NK-92 (cell line): ENCODE results near the gene LRP2.
"Not testable (repeated sequence)": the region's sequence is repeated elsewhere in the genome, so short reads cannot be mapped to it uniquely, and the experiment has no call there.

Experiments
- DNase-seq: peaks from one replicate; lab custom pipeline; 2025; ENCODE audit not compliant: unreplicated experiment; lab: John Stamatoyannopoulos, UW

LRP2 gene

DNA sequence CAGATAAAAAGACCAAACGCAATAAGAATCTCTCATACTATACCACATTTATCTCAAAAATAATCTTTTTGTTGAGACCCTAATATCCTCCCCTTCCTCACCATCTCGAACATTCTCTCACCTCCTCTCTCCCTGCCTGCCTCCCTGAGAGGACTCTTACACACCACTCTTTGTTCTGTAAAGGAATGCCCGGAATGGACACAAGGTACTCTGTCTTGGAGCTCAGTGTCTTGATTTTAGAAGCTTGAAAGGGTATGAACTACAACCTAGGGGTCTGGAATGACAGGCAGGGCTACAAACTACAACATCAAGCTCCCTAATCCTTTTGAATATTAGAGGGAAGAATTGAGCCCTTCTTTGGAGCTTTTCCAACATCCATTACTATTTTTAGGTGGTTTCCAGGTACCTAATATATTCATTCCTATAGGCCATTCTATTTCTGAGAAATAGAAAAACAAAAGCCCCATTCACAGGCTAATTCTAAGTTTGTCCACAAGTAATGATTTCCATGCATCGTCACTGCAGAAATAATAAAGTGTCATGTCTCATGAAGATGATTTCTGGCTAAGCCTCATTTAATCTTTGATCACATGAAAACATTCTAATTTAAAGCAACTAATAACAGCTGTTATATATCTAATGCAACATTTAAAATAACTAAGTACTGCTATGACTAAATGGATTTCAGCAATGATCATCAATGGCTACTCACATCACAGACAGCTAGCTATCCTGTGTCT is 60.6 kb downstream of the LRP2 start:
- DNase-seq, result no peak

DNA sequence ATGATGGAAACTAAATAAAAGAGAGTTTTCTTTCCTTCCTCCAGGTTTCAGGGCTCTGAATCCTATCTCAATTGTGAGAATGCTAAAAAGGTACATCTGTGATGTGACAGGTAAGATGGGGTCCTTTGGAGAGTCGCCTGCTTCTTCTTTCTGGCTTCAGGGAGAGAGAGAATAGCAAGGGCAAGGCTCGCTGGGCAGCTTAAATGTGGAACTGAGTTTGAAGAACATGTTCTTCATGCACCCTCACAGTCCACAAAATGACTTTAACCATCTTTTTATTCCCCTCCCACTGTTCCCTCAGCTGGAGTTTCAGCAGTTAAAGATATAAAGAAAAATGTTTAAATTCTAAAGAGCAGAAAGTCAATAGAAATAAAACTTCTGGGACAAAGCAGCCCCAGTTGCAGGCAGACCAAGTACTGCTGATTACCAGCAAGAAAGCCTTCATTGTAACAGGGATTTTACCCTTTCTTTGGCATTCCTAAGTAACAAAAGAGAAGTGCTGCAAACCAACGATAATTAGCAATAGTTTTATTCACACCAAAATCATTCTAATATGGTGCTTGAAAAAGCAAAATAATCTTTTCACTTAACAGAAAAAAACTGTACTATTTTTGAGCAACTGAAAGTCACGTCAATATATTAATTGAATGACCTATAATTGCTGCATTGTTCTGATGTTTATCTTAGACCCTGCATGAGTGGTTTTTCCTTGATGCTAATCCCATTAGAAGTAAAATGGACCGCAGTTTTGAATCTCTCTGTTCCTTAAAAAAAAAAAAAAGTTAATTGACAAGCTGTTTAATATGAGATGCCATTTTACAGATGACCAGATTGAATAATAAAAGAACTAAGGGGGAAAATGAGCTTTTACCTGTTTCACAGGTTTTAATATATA is 61.5 kb downstream of the LRP2 start:
- DNase-seq, result no peak

DNA sequence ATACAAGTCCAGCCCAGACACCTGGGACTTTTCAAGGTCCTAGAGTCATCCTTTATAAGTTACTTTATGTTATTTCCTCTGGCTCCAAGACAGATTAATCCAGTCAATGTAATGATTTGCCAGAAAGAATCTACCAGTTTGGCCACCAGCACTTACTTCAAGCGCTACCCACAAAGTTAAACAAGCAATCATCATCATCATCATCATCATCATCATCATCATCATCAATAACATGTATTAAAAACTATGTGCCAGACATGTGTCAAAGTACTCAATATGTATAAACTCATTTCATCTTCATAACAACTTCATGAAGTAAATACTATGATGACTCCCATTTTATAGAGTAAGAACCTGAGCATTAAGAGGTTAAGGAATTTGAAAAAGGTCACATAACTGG is 64.3 kb downstream of the LRP2 start:
- DNase-seq, result no peak

DNA sequence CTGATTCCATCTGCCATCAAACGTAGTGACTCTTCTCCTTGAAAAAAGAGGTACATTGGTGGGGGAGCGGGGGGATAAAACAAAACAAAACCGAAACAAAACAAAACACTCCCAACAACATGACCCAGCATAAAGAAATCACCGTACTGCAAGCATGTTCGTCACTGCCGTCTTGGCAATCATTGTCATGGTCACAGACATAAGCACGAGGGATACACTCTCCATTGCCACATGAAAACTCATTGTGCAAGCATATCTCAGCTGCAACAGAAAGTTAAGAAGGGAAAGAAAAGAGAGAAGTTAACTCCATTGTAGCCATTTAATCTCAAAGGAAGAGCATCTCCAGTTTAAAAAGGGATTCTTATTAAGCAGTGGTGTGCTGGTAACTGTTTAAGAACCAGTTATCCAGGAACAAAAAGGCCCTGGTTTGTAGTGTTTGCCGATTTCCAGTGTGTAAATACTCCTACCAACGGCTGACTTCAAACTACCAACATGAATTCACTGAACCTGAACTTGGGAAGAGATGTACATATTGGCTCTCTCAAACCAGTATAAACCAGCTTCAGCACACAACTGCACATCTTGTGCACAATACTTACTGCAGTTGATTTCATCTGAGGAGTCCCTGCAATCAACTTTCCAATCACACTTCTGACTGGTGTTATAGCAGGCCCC is 68.2 kb downstream of the LRP2 start:
- no peak for DNase-seq

DNA sequence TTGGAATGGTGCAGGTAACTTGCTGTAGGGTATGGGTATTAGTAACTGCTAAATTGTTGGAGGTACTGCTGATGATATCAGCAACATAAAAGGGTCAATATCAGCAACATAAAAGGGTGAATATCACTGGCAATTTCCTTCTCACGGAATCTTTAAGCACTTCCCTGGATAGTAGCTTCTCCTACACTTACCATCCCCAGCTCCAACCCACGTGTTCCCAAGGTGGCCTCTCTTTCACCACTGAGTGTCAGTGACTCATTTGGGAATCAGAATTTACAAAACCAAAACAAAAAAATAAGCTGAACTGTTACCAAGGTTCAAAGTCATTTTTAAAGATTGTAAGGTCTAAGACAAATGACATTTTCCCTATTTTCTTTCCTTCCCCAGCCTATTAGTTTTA is 70.8 kb downstream of the LRP2 start:
- no peak for DNase-seq

DNA sequence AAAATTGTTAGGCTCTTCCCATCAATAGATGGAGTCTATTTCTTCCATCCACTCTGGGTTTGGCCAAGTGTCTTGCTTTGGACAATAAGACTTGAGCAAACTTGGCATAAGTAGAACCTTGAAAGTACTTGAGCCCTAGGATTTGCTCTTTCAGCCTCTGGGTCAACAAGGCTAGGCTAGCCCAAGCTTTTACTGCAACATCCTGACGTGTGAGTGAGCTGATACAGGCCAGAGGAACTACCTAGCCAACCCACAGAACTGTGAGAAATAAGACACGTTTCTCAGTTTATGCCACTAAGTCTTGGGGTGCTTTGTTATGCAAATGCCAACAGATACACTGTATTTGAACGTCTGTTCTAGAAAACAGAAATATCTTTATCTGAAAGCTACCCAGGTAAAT is 71.9 kb downstream of the LRP2 start:
- no peak for DNase-seq

DNA sequence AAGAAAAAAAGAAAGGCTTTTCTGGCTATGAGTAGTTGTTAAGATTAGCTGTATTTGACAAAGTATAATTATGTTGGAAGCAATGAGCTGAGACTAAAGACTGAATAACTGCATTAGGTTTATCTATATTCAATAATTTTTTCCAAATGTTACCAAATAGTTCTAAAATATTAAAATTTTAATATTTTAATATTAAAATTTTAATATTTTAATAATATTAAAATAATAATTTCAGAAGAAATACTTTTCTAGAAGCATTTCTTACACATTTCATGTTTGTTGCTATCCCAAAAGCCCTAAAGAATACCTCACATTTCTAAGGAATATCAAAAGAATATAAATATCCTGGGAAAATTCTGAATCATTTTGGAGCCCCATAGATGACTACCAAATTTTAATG is 74.7 kb downstream of the LRP2 start:
- no peak for DNase-seq

DNA sequence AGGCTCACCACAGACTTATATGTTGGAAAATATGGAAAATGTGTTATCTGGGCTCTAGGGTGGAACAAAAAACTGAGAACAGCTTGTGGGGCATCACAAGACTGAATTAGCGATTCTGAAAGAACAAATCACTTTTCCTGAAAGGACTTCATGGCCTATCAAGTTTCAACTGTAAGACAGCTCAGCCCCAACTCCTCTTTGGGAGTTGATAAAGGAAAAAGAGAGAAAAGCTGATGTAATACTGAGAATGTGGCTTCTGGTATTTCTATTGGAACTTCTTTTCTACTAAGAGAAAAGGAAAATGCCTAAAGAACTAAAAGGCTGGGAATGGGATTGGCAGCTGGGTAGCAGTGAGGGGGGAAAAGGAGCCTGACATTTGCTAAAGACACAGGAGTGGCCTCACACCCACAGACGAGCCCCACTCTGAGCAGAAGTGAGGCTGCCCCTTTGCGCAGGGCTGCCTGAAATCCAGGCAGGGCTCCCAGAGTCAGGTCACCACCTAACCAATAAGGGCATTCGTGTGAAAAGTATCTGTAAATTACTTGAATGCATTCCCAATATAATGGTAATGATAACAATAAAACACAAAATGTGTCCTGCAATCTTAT is 75.6 kb downstream of the LRP2 start:
- no peak for DNase-seq

DNA sequence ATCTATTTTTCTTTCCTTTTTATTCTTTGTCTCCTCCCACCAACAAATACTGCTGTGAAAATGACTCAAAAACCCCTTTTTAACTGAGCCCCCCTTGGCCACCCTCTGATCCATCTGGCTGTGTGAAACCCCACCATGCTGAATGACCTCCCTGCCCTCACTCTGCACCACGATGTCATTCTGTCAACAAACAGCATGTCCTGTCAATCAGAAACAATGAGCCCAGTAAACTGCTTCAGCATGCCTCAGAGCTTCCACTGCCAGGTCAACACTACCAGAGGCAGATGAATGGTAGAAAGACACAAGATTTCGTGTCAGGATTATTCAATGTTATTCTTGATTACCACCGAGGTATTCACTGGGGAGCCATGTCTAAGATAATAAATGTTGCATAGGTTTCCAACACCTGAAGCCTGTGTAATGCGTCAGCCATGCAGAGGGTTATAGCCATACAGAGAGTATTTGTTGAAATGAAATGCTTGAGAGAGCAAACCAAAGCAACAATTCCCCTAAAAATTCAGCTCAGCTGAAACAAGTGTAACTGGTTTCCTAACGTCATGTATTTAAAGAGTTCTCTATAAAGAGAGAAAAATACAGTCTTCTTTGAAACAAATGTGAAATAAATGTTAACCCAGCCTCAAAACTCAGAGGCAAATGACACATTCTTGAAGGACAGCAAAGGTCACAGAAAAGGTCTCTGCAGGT is 76.7 kb downstream of the LRP2 start:
- no peak for DNase-seq

DNA sequence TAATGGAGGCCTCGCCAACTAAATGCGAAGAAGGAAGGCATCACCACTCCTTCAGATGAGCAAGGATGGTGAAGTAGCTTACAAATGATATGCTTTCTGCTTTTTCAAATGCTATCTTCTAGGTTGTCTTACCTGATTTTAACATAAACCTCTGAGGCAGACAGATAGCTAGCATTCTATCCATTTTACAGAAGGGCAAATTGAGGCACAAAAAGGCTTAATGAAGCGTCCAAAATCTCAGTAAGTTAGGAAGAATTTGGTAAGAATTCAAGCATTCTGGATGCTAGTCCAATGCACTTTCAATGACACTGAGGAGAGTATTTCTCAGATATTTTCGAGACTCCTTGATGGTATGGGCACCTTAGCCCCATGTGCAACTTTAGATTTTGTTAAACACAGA is 81.8 kb downstream of the LRP2 start:
- no peak for DNase-seq

DNA sequence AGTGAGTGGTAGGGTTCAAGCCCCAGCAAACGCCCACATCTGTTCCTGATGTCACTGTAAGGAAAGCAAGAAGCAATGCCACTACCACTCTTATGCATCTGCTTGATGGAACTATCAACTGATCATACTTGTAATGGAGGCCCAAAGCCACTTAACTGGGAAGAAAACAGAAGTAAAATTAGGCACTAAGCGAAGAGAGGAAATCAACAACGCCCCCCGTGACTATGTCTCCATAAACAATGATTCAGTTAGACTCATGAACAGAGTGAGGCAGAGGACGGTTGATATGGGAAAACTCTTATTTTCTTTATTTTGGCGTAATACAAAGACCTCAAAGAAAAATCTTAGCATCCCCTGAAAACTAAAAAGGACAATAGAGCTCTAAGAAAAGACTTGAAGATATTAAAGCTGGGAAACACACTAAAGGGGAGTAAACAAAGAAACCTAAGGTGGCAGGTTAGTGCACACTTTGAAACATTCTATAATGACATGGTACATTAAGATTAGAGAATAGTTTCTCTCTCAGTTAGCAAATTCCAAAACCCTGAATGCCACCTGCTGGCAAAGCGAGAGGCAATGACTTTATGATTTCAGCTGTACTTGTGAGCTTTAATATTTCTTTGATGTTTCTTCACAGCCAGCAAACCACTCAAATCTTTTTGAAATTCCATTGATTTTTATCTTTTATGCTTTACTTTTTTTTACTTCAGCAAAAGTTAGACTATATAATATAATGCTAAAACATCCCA is 86.5 kb downstream of the LRP2 start:
- DNase-seq, result no peak

DNA sequence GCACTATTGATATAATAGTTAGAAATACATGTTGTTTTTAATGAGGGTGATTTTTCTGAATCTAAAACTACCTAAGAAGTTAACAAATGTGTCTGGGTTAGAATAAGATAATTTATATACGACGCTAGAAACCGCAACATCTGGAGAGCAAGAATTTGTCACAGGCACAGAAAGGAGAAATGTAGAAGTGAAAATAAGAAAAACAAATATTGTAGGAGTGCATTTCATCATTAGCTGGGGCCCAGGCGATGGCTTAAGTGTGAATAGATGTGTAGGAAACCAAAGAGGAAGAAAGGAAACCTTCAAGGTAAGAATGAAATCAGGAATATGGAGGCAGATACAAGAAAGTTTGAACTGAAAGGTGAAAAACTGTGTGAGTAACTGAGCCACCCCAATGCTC is 90.3 kb downstream of the LRP2 start:
- no peak for DNase-seq

DNA sequence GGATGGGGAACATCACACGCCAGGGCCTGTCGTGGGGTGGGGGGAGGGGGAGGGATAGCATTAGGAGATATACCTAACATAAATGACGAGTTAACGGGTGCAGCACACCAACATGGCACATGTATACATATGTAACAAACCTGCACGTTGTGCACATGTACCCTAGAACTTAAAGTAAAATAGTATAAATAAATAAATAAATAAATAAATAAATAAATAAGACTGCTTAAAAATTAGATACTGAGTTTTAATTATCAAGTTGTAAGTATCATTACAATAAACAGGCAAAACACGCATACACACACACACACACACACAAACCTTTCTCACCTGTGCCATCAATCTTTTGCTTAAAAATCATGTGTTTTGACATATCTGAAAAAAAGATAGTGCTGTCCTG is 91.8 kb downstream of the LRP2 start:
- DNase-seq, result not testable (repeated sequence)

DNA sequence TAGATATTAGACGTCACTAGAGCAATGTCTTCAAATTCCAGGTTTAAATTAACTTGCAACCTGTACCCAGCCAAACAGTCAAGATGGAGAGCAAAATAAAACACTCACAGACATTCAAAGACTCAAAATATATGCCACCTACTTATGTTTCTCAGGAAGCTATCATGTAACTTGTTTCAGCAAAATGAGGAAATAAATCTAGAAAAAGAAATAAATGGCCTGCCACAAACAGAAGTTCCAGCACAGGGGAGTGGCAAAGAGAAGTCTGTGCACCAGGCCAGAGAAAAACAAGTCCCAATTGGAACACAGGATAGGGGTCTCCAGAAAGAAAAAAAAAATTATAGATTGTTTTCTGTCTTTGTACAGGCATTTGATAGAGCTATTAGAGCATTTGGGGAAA is 96.7 kb downstream of the LRP2 start:
- DNase-seq, result no peak

DNA sequence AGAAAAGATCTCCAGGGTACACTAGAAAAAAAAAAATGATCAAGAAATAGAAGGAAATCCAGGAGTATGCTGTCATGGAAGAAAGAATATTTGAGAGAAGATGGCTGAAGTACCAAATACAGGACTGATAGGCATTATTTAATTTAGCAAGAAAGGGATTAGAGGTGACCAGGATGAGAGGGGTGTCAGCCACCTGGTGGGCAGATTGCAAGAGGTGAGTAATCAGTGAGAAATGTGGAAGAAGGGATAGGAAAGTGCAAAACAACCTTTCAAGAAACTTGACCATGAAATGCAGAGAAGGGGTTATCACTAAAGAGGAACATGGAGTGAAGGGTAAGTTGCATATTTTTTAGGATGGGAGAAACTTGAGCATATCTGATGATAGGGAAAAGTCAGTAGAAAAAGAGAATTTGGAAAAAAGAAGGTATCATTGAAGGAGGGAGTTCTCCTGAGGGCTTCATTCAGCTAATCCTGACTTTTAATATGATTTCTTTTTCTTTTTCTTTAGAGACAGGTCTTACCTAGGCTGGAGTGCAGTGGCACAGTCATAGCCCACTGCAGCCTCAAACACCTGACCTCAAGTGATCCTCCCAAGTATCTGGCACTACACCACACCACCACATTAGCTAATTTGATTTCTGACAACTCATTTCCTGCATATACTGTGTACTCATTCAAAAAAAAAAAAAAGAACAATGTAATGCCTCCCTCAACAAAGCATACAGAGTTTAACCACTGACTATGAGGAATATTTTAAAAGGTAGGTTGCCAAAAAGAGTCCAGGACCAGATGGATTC is 101.3 kb downstream of the LRP2 start:
- DNase-seq, result no peak

DNA sequence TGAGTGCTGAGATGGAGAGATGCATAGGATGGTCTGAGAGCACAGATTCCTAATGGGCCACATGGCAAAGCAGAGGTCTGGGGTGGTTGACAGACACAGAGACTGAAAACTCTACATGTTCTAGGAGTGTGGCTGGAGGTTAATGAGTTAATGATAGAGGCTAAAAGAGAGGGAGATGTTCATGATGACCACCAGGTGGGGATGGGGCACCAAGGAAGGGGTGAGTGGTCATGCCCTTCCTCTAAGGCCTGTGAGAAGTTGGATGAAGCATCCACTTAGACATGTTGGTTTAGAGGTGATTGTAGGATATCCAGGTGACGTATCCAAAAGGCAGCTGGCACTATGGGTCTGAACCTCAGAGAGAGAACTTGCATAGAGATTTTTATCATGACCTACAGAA is 102.1 kb downstream of the LRP2 start:
- DNase-seq, result no peak

DNA sequence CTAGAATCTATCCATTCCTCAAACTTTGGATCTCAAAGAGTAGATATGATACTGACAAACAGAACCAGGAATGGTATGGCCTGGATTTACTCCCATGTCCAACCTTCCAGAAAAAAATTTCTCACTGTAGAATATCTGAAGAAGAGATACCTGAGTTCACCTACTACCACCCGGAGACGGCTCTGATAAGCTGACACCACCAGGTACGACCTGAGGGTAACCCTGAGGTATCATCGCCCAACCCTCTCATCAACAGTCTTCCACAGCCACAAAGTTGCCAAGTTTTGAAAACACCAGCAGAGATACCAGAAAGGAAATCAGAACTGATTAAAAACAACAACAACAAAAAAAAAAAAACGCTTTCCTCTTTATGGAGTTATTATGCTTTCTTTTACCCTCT is 102.9 kb downstream of the LRP2 start:
- DNase-seq, result no peak

DNA sequence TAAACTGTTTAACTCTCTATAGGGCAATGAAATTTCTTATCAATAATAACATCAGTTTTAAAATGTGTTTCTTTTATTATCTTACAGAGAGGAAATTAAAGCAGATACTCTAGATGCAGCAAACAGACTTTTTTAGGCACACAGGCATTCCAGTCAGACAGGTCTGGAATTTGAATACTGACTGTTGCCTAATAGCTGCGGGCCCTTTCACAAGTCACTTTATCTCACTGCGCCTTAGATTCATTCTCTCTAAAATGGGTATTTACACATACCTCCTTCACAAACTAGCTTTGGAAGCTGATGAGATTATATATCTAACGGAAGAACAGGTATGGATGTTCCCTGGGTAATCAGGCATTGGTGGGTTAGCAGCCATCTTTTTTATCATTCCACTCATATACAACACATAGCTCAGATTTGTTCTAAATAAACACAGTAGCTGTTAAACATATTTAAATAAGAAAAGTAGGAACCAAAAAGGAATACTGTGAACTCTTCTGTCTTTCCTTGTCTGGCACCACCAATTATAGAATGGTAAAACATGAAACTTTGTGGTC is 104.2 kb downstream of the LRP2 start:
- no peak for DNase-seq

DNA sequence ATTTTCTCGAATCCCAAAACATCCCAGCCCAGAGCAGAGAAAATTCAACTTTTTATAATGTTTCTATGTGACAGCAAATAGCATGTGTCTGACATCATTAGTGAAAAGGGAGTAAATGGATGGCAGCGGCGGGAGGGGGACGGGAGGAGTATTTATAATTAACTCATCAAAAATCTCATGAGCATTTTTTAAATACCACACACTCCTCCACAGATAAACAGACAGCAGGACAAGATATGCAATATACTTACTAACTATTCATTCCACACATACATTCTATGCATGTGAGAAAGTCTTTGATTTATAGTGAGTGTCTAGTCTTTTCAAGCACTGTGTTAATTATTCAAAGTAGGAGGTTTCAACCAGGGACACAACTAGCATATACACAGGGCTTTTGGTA is 107.6 kb downstream of the LRP2 start:
- DNase-seq, result no peak
